ENCODE data around the gene NOL3. TPM values are rescaled to one million over a fixed set of nuclear protein-coding genes. Genes with fewer than 3 reads are reported as not detected.

The NOL3 gene
- total and polyA plus RNA-seq, 2 of the 13 experiments (the other 11 are each of a cell fraction or from before 2014, with no cell fraction given), result 5.7 to 20.5 TPM

DNA sequence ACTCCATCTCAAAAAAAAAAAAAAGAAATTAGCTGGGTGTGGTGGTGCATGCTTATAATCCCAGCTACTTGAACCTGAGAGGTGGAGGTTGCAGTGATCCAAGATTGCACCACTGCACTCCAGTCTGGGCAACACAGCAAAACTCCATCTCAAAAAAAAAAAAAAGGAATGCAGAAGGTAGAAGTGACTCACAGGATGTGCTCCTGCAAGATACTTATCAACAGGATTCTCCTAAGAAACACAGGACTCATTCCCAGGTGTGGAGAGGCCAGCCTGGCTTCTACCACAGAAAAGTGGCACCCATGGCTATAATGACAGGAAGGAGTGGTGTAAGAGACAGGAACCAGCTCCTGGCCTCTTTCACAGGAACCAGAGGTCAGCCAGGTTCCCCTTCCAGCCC lies 42.4 kb downstream of the NOL3 start:
- no peaks in the 10 kb centered on the region for H4K20me1 ChIP-seq (ENCODE audit: insufficient read depth, low read length)
- H3K4me3 ChIP-seq (replicated peaks in 1 of 3; ENCODE audit: insufficient read depth in 1 of 3, low read depth in 2 of 3, low read length in 3 of 3), result no peak overlapping the region
- no peak overlapping the region for H3K27ac ChIP-seq (ENCODE audit: extremely low read length, insufficient read depth, low read length)
- ChIA-PET POLR2A (interaction anchor here (0.7 to 1.4 kb wide), 3 partner anchors 11 to 34 kb away, joined by 3 to 6 read pairs (median 3); partner anchors contain the start of gene FHOD1), CTCF (ENCODE audit: low intra/inter-chr PET ratio, low total read pairs) (no interaction called here)
- FAIRE-seq (no peak), DNase-seq (ENCODE audit: low spot score) (no peak), ATAC-seq (no peak)
- TF ChIP-seq, protein P1, sequence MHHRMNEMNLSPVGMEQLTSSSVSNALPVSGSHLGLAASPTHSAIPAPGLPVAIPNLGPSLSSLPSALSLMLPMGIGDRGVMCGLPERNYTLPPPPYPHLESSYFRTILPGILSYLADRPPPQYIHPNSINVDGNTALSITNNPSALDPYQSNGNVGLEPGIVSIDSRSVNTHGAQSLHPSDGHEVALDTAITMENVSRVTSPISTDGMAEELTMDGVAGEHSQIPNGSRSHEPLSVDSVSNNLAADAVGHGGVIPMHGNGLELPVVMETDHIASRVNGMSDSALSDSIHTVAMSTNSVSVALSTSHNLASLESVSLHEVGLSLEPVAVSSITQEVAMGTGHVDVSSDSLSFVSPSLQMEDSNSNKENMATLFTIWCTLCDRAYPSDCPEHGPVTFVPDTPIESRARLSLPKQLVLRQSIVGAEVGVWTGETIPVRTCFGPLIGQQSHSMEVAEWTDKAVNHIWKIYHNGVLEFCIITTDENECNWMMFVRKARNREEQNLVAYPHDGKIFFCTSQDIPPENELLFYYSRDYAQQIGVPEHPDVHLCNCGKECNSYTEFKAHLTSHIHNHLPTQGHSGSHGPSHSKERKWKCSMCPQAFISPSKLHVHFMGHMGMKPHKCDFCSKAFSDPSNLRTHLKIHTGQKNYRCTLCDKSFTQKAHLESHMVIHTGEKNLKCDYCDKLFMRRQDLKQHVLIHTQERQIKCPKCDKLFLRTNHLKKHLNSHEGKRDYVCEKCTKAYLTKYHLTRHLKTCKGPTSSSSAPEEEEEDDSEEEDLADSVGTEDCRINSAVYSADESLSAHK (CRISPR knock-in tag; IDR thresholded peaks at IDR 0.05; ENCODE audit: borderline replicate concordance), result no peak
- TF ChIP-seq, protein P2, sequence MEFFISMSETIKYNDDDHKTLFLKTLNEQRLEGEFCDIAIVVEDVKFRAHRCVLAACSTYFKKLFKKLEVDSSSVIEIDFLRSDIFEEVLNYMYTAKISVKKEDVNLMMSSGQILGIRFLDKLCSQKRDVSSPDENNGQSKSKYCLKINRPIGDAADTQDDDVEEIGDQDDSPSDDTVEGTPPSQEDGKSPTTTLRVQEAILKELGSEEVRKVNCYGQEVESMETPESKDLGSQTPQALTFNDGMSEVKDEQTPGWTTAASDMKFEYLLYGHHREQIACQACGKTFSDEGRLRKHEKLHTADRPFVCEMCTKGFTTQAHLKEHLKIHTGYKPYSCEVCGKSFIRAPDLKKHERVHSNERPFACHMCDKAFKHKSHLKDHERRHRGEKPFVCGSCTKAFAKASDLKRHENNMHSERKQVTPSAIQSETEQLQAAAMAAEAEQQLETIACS (CRISPR knock-in tag; IDR thresholded peaks at IDR 0.05), result no peak
- TF ChIP-seq AKAP8 (CRISPR knock-in tag; IDR thresholded peaks at IDR 0.05) (no peak), ZNF253 (CRISPR knock-in tag; IDR thresholded peaks at IDR 0.05; ENCODE audit: borderline replicate concordance) (no peak), KDM2A (CRISPR knock-in tag; IDR thresholded peaks at IDR 0.05; ENCODE audit: borderline replicate concordance, low read depth) (no peak), CENPX (CRISPR knock-in tag; IDR thresholded peaks at IDR 0.05) (no peak), GATA4 (IDR thresholded peaks at IDR 0.05; ENCODE audit: borderline replicate concordance, low read depth) (no peak), HDAC1 (CRISPR knock-in tag; IDR thresholded peaks at IDR 0.05) (no peak), ATRX (CRISPR knock-in tag; IDR thresholded peaks at IDR 0.05; ENCODE audit: borderline replicate concordance) (no peak), GPN1 (CRISPR knock-in tag; IDR thresholded peaks at IDR 0.05; ENCODE audit: borderline replicate concordance) (no peak), ZNF614 (CRISPR knock-in tag; IDR thresholded peaks at IDR 0.05; ENCODE audit: borderline replicate concordance) (no peak), ZNF180 (CRISPR knock-in tag; IDR thresholded peaks at IDR 0.05; ENCODE audit: borderline replicate concordance, low read depth) (no peak), HHEX (CRISPR knock-in tag; IDR thresholded peaks at IDR 0.05) (no peak)
- TF ChIP-seq, protein P3, sequence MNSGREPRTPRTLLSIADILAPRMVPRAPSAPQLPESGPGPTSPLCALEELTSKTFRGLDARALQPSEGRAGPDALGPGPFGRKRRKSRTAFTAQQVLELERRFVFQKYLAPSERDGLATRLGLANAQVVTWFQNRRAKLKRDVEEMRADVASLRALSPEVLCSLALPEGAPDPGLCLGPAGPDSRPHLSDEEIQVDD (CRISPR knock-in tag; IDR thresholded peaks at IDR 0.05; ENCODE audit: borderline replicate concordance), result no peak
- TF ChIP-seq, protein P4, sequence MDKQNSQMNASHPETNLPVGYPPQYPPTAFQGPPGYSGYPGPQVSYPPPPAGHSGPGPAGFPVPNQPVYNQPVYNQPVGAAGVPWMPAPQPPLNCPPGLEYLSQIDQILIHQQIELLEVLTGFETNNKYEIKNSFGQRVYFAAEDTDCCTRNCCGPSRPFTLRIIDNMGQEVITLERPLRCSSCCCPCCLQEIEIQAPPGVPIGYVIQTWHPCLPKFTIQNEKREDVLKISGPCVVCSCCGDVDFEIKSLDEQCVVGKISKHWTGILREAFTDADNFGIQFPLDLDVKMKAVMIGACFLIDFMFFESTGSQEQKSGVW (CRISPR knock-in tag; IDR thresholded peaks at IDR 0.05; ENCODE audit: borderline replicate concordance), result no peak
- TF ChIP-seq, protein P5, sequence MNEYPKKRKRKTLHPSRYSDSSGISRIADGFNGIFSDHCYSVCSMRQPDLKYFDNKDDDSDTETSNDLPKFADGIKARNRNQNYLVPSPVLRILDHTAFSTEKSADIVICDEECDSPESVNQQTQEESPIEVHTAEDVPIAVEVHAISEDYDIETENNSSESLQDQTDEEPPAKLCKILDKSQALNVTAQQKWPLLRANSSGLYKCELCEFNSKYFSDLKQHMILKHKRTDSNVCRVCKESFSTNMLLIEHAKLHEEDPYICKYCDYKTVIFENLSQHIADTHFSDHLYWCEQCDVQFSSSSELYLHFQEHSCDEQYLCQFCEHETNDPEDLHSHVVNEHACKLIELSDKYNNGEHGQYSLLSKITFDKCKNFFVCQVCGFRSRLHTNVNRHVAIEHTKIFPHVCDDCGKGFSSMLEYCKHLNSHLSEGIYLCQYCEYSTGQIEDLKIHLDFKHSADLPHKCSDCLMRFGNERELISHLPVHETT (CRISPR knock-in tag; conservative IDR thresholded peaks at IDR 0.05), result no peak
- no peaks in the 10 kb centered on the region for H3K79me2 ChIP-seq (ENCODE audit: insufficient read depth, low read length)
- H3K4me2 ChIP-seq (ENCODE audit: low read depth, low read length), result no peak overlapping the region
- intact Hi-C loops (cut with micrococcal nuclease; ENCODE audit: unreplicated experiment), result no loop called here
- H3K9me3 ChIP-seq (ENCODE audit: low read length), result no peaks in the 10 kb centered on the region
- H2AFZ ChIP-seq (ENCODE audit: low read length), result no peak overlapping the region
- no peaks in the 10 kb centered on the region for H3K36me3 ChIP-seq (replicated peaks in 1 of 2; ENCODE audit: control insufficient read depth in 1 of 2, insufficient read depth in 2 of 2, low read length in 2 of 2)
- in situ Hi-C loops (cut with HindIII; ENCODE audit: extremely low pct_ligation_motif_present, low pct_unique_long_range_greater_than_20kb), result no loop called here
- H3K4me1 ChIP-seq (ENCODE audit: insufficient read depth, low read length), result peaks cover 46% of the 10 kb centered on the region
- no peak overlapping the region for H3K9ac ChIP-seq (ENCODE audit: insufficient read depth, low read depth, low read length)
- no TSS peak for BruUV-seq (replicated peaks)
- peaks cover 0 to 2% of the 10 kb centered on the region in 2 experiments; a peak in 1 of 5 replicates for H3K27me3 ChIP-seq (ENCODE audit: control insufficient read depth in 1 of 2, insufficient read depth in 2 of 2, low read length in 2 of 2)
